ENCODE data around the gene PBX3. TPM values are rescaled to one million over a fixed set of nuclear protein-coding genes. Genes with fewer than 3 reads are reported as not detected.

The PBX3 gene
- polyA plus RNA-seq, 1 experiment: 37.6 TPM

- H3K27ac ChIP-seq (ENCODE audit: low read depth, low read length): no peak overlapping the region
- TF ChIP-seq CTCF (IDR thresholded peaks at IDR 0.05; ENCODE audit: low read depth, low read length): no peak
- POLR2A ChIA-PET: no interaction called here
- DNase-seq (ENCODE audit: low read depth, low spot score): no peak
- no peaks in the 10 kb centered on the region for H3K9me3 ChIP-seq (ENCODE audit: control insufficient read depth, insufficient read depth, low read length)
- H3K4me3 ChIP-seq (ENCODE audit: low read depth, low read length): no peak overlapping the region
- CTCF ChIA-PET: interaction anchor here (1.5 kb wide), 1 partner anchor 598 kb away, joined by 3 read pairs; no protein-coding TSS in a partner anchor
- H3K27me3 ChIP-seq (ENCODE audit: control insufficient read depth, insufficient read depth, low read length): no peaks in the 10 kb centered on the region
Observed at GRCh38 chr9:125893277-125893676, 146.1 kb downstream of the PBX3 start.

GRCh38 chr9:125894566-125894965 lies 147.4 kb downstream of the PBX3 start:
- H3K27ac ChIP-seq (ENCODE audit: low read depth, low read length): no peak overlapping the region
- no peak for TF ChIP-seq CTCF (IDR thresholded peaks at IDR 0.05; ENCODE audit: low read depth, low read length)
- POLR2A ChIA-PET: no interaction called here
- no peaks in the 10 kb centered on the region for H3K27me3 ChIP-seq (ENCODE audit: control insufficient read depth, insufficient read depth, low read length)
- CTCF ChIA-PET: no interaction called here
- H3K4me3 ChIP-seq (ENCODE audit: low read depth, low read length): no peak overlapping the region
- no peaks in the 10 kb centered on the region for H3K9me3 ChIP-seq (ENCODE audit: control insufficient read depth, insufficient read depth, low read length)
- DNase-seq (ENCODE audit: low read depth, low spot score): no peak

GRCh38 chr9:125896404-125896803 lies 149.2 kb downstream of the PBX3 start:
- Histone ChIP-seq H3K9me3 (ENCODE audit: control insufficient read depth, insufficient read depth, low read length) (no peaks in the 10 kb centered on the region), H3K27ac (ENCODE audit: low read depth, low read length) (no peak overlapping the region), H3K27me3 (ENCODE audit: control insufficient read depth, insufficient read depth, low read length) (no peaks in the 10 kb centered on the region), H3K4me3 (ENCODE audit: low read depth, low read length) (no peak overlapping the region)
- no peak for DNase-seq (ENCODE audit: low read depth, low spot score)
- ChIA-PET CTCF (no interaction called here), POLR2A (no interaction called here)
- no peak for TF ChIP-seq CTCF (IDR thresholded peaks at IDR 0.05; ENCODE audit: low read depth, low read length)

- Histone ChIP-seq H3K27ac (ENCODE audit: low read depth, low read length) (no peak overlapping the region), H3K9me3 (ENCODE audit: control insufficient read depth, insufficient read depth, low read length) (no peaks in the 10 kb centered on the region), H3K4me3 (ENCODE audit: low read depth, low read length) (no peak overlapping the region), H3K27me3 (ENCODE audit: control insufficient read depth, insufficient read depth, low read length) (no peaks in the 10 kb centered on the region)
- ChIA-PET POLR2A (no interaction called here), CTCF (no interaction called here)
- DNase-seq (ENCODE audit: low read depth, low spot score): no peak
- TF ChIP-seq CTCF (IDR thresholded peaks at IDR 0.05; ENCODE audit: low read depth, low read length): no peak
Observed at GRCh38 chr9:125896964-125897363, 149.8 kb downstream of the PBX3 start.

- ChIA-PET POLR2A (no interaction called here), CTCF (no interaction called here)
- Histone ChIP-seq H3K9me3 (ENCODE audit: control insufficient read depth, insufficient read depth, low read length) (no peaks in the 10 kb centered on the region), H3K4me3 (ENCODE audit: low read depth, low read length) (no peak overlapping the region), H3K27me3 (ENCODE audit: control insufficient read depth, insufficient read depth, low read length) (no peaks in the 10 kb centered on the region), H3K27ac (ENCODE audit: low read depth, low read length) (no peak overlapping the region)
- DNase-seq (ENCODE audit: low read depth, low spot score): no peak
- TF ChIP-seq CTCF (IDR thresholded peaks at IDR 0.05; ENCODE audit: low read depth, low read length): no peak
Observed at GRCh38 chr9:125897481-125897880, 150.3 kb downstream of the PBX3 start.

All from AG04450 (cell line).